Parathyroid adenoma (tissue), 2 donors: ENCODE results near the gene PYCARD.
"Not testable (repeated sequence)": the region's sequence is repeated elsewhere in the genome, so short reads cannot be mapped to it uniquely, and the experiment has no call there.

Experiments
- H2AFZ ChIP-seq: fragments of 300-600 bp; sonication (generic); one replicate; pipeline ENCODE4 v1.7.0; 2017; ENCODE audit warnings: antibody characterized with exemption, mild to moderate bottlenecking
- H3K27ac ChIP-seq: fragments of 300-600 bp; sonication (generic); one replicate; pipeline ENCODE4 v1.7.0; 2017
- H3K27me3 ChIP-seq: fragments of 300-600 bp; sonication (generic); one replicate; pipeline ENCODE4 v1.7.0; 2017; ENCODE audit warnings: low read length; ENCODE audit not compliant: control insufficient read depth, insufficient read depth
- H3K36me3 ChIP-seq: fragments of 300-600 bp; sonication (generic); one replicate; pipeline ENCODE4 v1.7.0; 2017; ENCODE audit warnings: low read length; ENCODE audit not compliant: control insufficient read depth, insufficient read depth
- H3K4me1 ChIP-seq: fragments of 300-600 bp; sonication (generic); one replicate; pipeline ENCODE4 v1.7.0; 2017; ENCODE audit warnings: control low read depth
- H3K4me2 ChIP-seq: fragments of 300-600 bp; sonication (generic); one replicate; pipeline ENCODE4 v1.7.0; 2017; ENCODE audit warnings: low read length
- H3K4me3 ChIP-seq: fragments of 300-600 bp; sonication (generic); one replicate; pipeline ENCODE4 v1.7.0; 2017; ENCODE audit warnings: low read depth, low read length
- H3K79me2 ChIP-seq: fragments of 300-600 bp; sonication (generic); one replicate; pipeline ENCODE4 v1.7.0; 2017; ENCODE audit warnings: control low read depth
- H3K9ac ChIP-seq: fragments of 300-600 bp; sonication (generic); one replicate; pipeline ENCODE4 v1.7.0; 2017; ENCODE audit warnings: mild to moderate bottlenecking
- H3K9me3 ChIP-seq: fragments of 300-600 bp; sonication (generic); one replicate; pipeline ENCODE4 v1.7.0; 2017; ENCODE audit warnings: low read length; ENCODE audit not compliant: control insufficient read depth
- CTCF ChIP-seq: fragments of 300-600 bp; sonication (generic); IDR thresholded peaks from one replicate; pipeline ENCODE4 v1.7.0; 2017; ENCODE audit warnings: antibody characterized with exemption, mild to moderate bottlenecking
- donor health status: primary hyperparathyroidism.

The PYCARD gene

GRCh38 chr16:31206776-31207175 is 4.2 kb upstream of the PYCARD start:
- Histone ChIP-seq H3K36me3 (no peaks in the 10 kb centered on the region), H3K79me2 (no peaks in the 10 kb centered on the region), H3K9ac (no peak overlapping the region), H3K4me1 (no peaks in the 10 kb centered on the region), H2AFZ (no peak overlapping the region), H3K27me3 (no peaks in the 10 kb centered on the region), H3K27ac (no peak overlapping the region), H3K4me3 (no peak overlapping the region), H3K9me3 (no peaks in the 10 kb centered on the region), H3K4me2 (no peak overlapping the region)
- no peak for TF ChIP-seq CTCF

- Histone ChIP-seq H3K79me2 (no peaks in the 10 kb centered on the region), H3K27ac (no peak overlapping the region), H3K9me3 (no peaks in the 10 kb centered on the region), H3K27me3 (no peaks in the 10 kb centered on the region), H3K36me3 (no peaks in the 10 kb centered on the region), H3K4me2 (no peak overlapping the region), H3K4me1 (no peaks in the 10 kb centered on the region), H2AFZ (no peak overlapping the region), H3K4me3 (no peak overlapping the region), H3K9ac (no peak overlapping the region)
- TF ChIP-seq CTCF: no peak
Measured at GRCh38 chr16:31204871-31205666, 2.5 kb upstream of the PYCARD start.

GRCh38 chr16:31201582-31202413 is 762 bp downstream of the PYCARD start:
- Histone ChIP-seq H3K4me3 (peak overlapping the region; percentile 40), H3K4me2 (peak overlapping the region; percentile 77), H3K27ac (no peak overlapping the region), H3K9me3 (no peaks in the 10 kb centered on the region), H3K27me3 (no peaks in the 10 kb centered on the region), H3K9ac (no peak overlapping the region), H3K36me3 (no peaks in the 10 kb centered on the region), H3K4me1 (no peaks in the 10 kb centered on the region), H3K79me2 (no peaks in the 10 kb centered on the region), H2AFZ (peak overlapping the region; percentile 65)
- TF ChIP-seq CTCF: no peak

- no peaks in the 10 kb centered on the region for H3K4me1 ChIP-seq
Measured at GRCh38 chr16:31200821-31201568, 1.6 kb downstream of the PYCARD start.

GRCh38 chr16:31200111-31200510 is 2.4 kb downstream of the PYCARD start:
- not testable (repeated sequence) for H3K4me2 ChIP-seq, H3K4me3 ChIP-seq, H2AFZ ChIP-seq, H3K27me3 ChIP-seq, H3K27ac ChIP-seq, H3K9ac ChIP-seq, H3K79me2 ChIP-seq, H3K36me3 ChIP-seq, H3K4me1 ChIP-seq, H3K9me3 ChIP-seq

More at GRCh38 chr16:31200821-31201568, 1.6 kb downstream of the PYCARD start:
- Histone ChIP-seq H3K27me3 (no peaks in the 10 kb centered on the region), H3K9me3 (no peaks in the 10 kb centered on the region), H3K4me3 (no peak overlapping the region), H3K36me3 (no peaks in the 10 kb centered on the region), H3K9ac (no peak overlapping the region), H2AFZ (no peak overlapping the region), H3K4me2 (peak overlapping the region; percentile 17), H3K79me2 (no peaks in the 10 kb centered on the region), H3K27ac (no peak overlapping the region)
- no peak for TF ChIP-seq CTCF
